GM12801 (cell line): Measurements from ENCODE around the gene ARMC9.

ENCODE experiments used
- CTCF ChIP-seq: IDR thresholded peaks from one replicate; pipeline ENCODE4 v1.5.1; 2011; ENCODE audit warnings: control low read depth; ENCODE audit not compliant: insufficient read length; ENCODE audit errors: extremely low read depth

ARMC9 gene

GRCh38 chr2:231393149-231394131 lies 195.0 kb downstream of the ARMC9 start:
- TF ChIP-seq CTCF, result no peak

- no peak for TF ChIP-seq CTCF
Observed at GRCh38 chr2:231394211-231395141, 196.0 kb downstream of the ARMC9 start.

GRCh38 chr2:231395188-231396057 lies 197.0 kb downstream of the ARMC9 start, which contains the start of gene B3GNT7:
TSS of gene B3GNT7 (plus strand) at chr2:231395710. CDS start at chr2:231395804, 94 bp downstream.
- TF ChIP-seq CTCF, result no peak

GRCh38 chr2:231396058-231396821 lies 197.8 kb downstream of the ARMC9 start:
- TF ChIP-seq CTCF, result no peak

- TF ChIP-seq CTCF, result no peak
Observed at GRCh38 chr2:231397011-231397927, 198.8 kb downstream of the ARMC9 start.

GRCh38 chr2:231397928-231398294 lies 199.5 kb downstream of the ARMC9 start:
- no peak for TF ChIP-seq CTCF
